ENCODE data around the gene EPS15. TPM values are rescaled to one million over a fixed set of nuclear protein-coding genes. Genes with fewer than 3 reads are reported as not detected.

Gene EPS15
- total and polyA plus RNA-seq, 10 of the 15 experiments (the other 5 are each of a cell fraction or from before 2014, with no cell fraction given): 24.7 to 87.8 (median 56.3) TPM

DNA sequence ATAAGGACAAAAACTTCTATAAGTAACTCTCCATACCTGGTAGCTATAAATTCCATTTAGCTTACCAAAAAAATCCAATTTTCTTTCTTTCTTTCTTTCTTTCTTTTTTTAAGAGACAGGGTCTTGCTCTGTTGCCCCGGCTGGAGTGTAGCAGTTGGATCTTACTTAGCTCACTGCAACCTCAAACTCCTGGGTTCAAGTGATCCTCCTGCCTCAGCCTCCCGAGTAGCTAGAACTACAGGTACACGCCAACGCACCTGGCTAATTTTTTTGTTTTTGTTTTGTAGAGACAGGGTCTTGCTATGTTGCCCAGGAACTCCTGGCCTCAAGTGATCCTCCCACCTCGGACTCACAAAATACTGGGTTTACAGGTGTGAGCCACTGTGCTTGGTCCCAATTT lies 75.5 kb downstream of the EPS15 start (continued):
- no peak for TF ChIP-seq ZBTB4 (CRISPR knock-in tag; IDR thresholded peaks at IDR 0.05)
- TF ChIP-seq CBX5 (IDR thresholded peaks at IDR 0.05; ENCODE audit: low read depth): no peak
- no peak for TF ChIP-seq CREB1 (IDR thresholded peaks at IDR 0.05; ENCODE audit: low read depth)
- no peak for TF ChIP-seq RUNX3 (IDR thresholded peaks at IDR 0.05; ENCODE audit: low read length)

- H4K20me1 ChIP-seq (ENCODE audit: control insufficient read depth, insufficient read depth): no peaks in the 10 kb centered on the region
- ChIA-PET SMC1A (ENCODE audit: uncharacterized antibody, unreplicated experiment) (interaction anchor here (0.6 to 4.2 kb wide), 14 partner anchors 11 to 235 kb away, joined by 3 to 30 read pairs (median 4); no protein-coding TSS in a partner anchor), RAD21 (ENCODE audit: unreplicated experiment) (interaction anchor here (1.0 to 3.5 kb wide), 7 partner anchors 33 to 92 kb away, joined by 4 to 21 read pairs (median 6); partner anchors contain the start of gene EPS15), POLR2A (interaction anchor here (1.0 to 1.3 kb wide), 2 partner anchors 13 to 33 kb away, joined by 3 to 5 read pairs; no protein-coding TSS in a partner anchor), CTCF (interaction anchor here (0.9 to 1.5 kb wide), 3 partner anchors 73 to 93 kb away, joined by 3 to 4 read pairs (median 3); no protein-coding TSS in a partner anchor)
- H3K79me2 ChIP-seq (ENCODE audit: control insufficient read depth, insufficient read depth, low read length): no peaks in the 10 kb centered on the region
- no peaks in the 10 kb centered on the region for H3K9me3 ChIP-seq (replicated peaks; ENCODE audit: control insufficient read depth, insufficient read depth, low read length)
- H3K9ac ChIP-seq (ENCODE audit: control insufficient read depth, insufficient read depth, low read length): no peak overlapping the region; the same call in 1 of the 2 replicates
- no peak for FAIRE-seq
- H3K36me3 ChIP-seq (ENCODE audit: control insufficient read depth in 2 of 2, insufficient read depth in 2 of 2, low read length in 1 of 2): peaks cover 1 to 5% of the 10 kb centered on the region in 2 experiments; a peak in 1 of 4 replicates
- peak overlapping the region; percentile 35; the same call in 1 of the 2 replicates for H3K27ac ChIP-seq (ENCODE audit: control insufficient read depth, insufficient read depth)
- no peaks in the 10 kb centered on the region for H3K27me3 ChIP-seq (replicated peaks in 1 of 2; ENCODE audit: control insufficient read depth in 2 of 2, insufficient read depth in 2 of 2, low read length in 1 of 2)
- peaks cover 44% of the 10 kb centered on the region for H3K4me1 ChIP-seq (ENCODE audit: control insufficient read depth, insufficient read depth, low read length)
- H2AFZ ChIP-seq (ENCODE audit: control insufficient read depth, low read depth, low read length): no peak overlapping the region
- no TSS peak for BruUV-seq (replicated peaks)
- DNase-seq (ENCODE audit: low read depth, low spot score): no peak
- in situ Hi-C loops (cut with MboI) (no loop called here), intact Hi-C loops (cut with micrococcal nuclease; ENCODE audit: unreplicated experiment) (loop anchor here (5.0 kb wide), 2 partner anchors 75 to 95 kb away; partner anchors contain the start of gene EPS15)
- peak; percentile 10; the same call in 1 of the 3 replicates for ATAC-seq
- no peak overlapping the region for H3K4me3 ChIP-seq
- TF ChIP-seq NBN (IDR thresholded peaks at IDR 0.05): no peak
- no peak for TF ChIP-seq POU2F2 (IDR thresholded peaks at IDR 0.05; ENCODE audit: borderline replicate concordance, low read depth, low read length)
- TF ChIP-seq ZNF384 (IDR thresholded peaks at IDR 0.05; ENCODE audit: borderline replicate concordance, low read depth, low read length): peak; percentile 4; the same call in 1 of the 2 replicates
- TF ChIP-seq RUNX3 (IDR thresholded peaks at IDR 0.05; ENCODE audit: low read length): peak; percentile 76
- TF ChIP-seq NFIC (IDR thresholded peaks at IDR 0.05; ENCODE audit: low read depth, low read length): peak; percentile 33
- TF ChIP-seq MEF2B (IDR thresholded peaks at IDR 0.05; ENCODE audit: partially characterized antibody, poor library complexity, severe bottlenecking): peak; percentile 41
- no peak for TF ChIP-seq YY1 (IDR thresholded peaks at IDR 0.05; ENCODE audit: low read depth, low read length)
- no peak for TF ChIP-seq NKRF (conservative IDR thresholded peaks at IDR 0.05)
- TF ChIP-seq FOS (IDR thresholded peaks at IDR 0.05; ENCODE audit: borderline replicate concordance, extremely low read depth, insufficient read length): no peak
- no peak for TF ChIP-seq TBL1XR1 (IDR thresholded peaks at IDR 0.05; ENCODE audit: low read depth, low read length)
- TF ChIP-seq IKZF2 (IDR thresholded peaks at IDR 0.05): peak in 1 of 2 experiments; percentile 11; a peak in 1 of 4 replicates
- peak in 1 of 2 experiments; percentile 8; a peak in 1 of 4 replicates for TF ChIP-seq BHLHE40 (IDR thresholded peaks at IDR 0.05; ENCODE audit: borderline replicate concordance in 1 of 2, low read depth in 2 of 2, low read length in 1 of 2)
- no peak for TF ChIP-seq EP300 (IDR thresholded peaks at IDR 0.05; ENCODE audit: borderline replicate concordance in 1 of 2, control insufficient read depth in 1 of 2, low read depth in 2 of 2, low read length in 2 of 2)
- 0 out of 2 replicates have a peak overlapping the region, but pooled peaks have one; percentile 14 for H3K4me2 ChIP-seq (ENCODE audit: control insufficient read depth, insufficient read depth)
- 0% methylated on average over 1 of the region's 1 CpG for WGBS (ENCODE audit: insufficient coverage, insufficient replicate concordance, low lambda C conversion rate, missing lambda C conversion rate)
Observed at GRCh38 chr1:51442616-51443015, 76.5 kb downstream of the EPS15 start.
